OCI-LY3 (cell line): ENCODE data around the gene ADAMTS10.
"Not testable (repeated sequence)": the region's sequence is repeated elsewhere in the genome, so short reads cannot be mapped to it uniquely, and the experiment has no call there.

Source experiments
- H2AFZ ChIP-seq: fragments of 200-600, 300-600 bp; shearing (Covaris generic); 2 replicates; pipeline ENCODE4 v1.6.0; 2014; ENCODE audit warnings: antibody characterized with exemption, low read depth, low read length
- H3K27ac ChIP-seq: fragments of 200-600, 300-600 bp; sonication (generic); 2 replicates; pipeline ENCODE4 v1.5.1; 2014; ENCODE audit warnings: mild to moderate bottlenecking, low read length, moderate library complexity, mixed read lengths
- H3K27me3 ChIP-seq: fragments of 200-600, 300-600 bp; sonication (generic); 2 replicates; pipeline ENCODE4 v1.6.1; 2014; ENCODE audit warnings: low read depth, low read length, mixed read lengths
- H3K36me3 ChIP-seq: fragments of 200-600, 300-600 bp; sonication (generic); replicated peaks from 2 replicates; pipeline ENCODE3; 2014; ENCODE audit warnings: low read depth, low read length, mixed read lengths
- H3K4me1 ChIP-seq: fragments of 300-600, 200-600 bp; sonication (generic); 2 replicates; pipeline ENCODE4 v1.6.1; 2014; ENCODE audit warnings: low read length, mixed read lengths
- H3K4me2 ChIP-seq: fragments of 200-600, 300-600 bp; sonication (generic); 2 replicates; pipeline ENCODE4 v1.6.1; 2014; ENCODE audit warnings: low read length, mixed read lengths
- H3K4me3 ChIP-seq: fragments of 300-600, 200-600 bp; sonication (generic); 2 replicates; pipeline ENCODE4 v1.5.1; 2014; ENCODE audit warnings: antibody characterized with exemption, mild to moderate bottlenecking, low read length, moderate library complexity
- H3K79me2 ChIP-seq: fragments of 300-600, 200-600 bp; shearing (Covaris generic); 2 replicates; pipeline ENCODE4 v1.6.1; 2014; ENCODE audit warnings: mild to moderate bottlenecking, low read length, mixed read lengths
- H3K9ac ChIP-seq: fragments of 300-600, 200-600 bp; shearing (Covaris generic); 2 replicates; pipeline ENCODE4 v1.6.0; 2014; ENCODE audit warnings: mild to moderate bottlenecking, low read length, moderate library complexity
- H3K9me3 ChIP-seq: fragments of 200-600, 300-600 bp; shearing (Covaris generic); 2 replicates; pipeline ENCODE4 v1.6.1; 2014; ENCODE audit warnings: low read length, mixed read lengths; ENCODE audit not compliant: insufficient read depth
- H4K20me1 ChIP-seq: fragments of 200-600, 300-600 bp; sonication (generic); 2 replicates; pipeline ENCODE4 v1.6.1; 2016; ENCODE audit warnings: low read length, mixed read lengths; ENCODE audit not compliant: insufficient read depth
- EZH2phosphoT487 ChIP-seq: fragments of 200-600 bp; shearing (Covaris generic); IDR thresholded peaks from 2 replicates; pipeline ENCODE4 v1.6.1; 2018; ENCODE audit warnings: antibody characterized with exemption, mixed run types, low read depth
- TF ChIP-seq, protein P1 (sequence below): fragments of 200-600, 300-600 bp; sonication (generic); IDR thresholded peaks from 2 replicates; pipeline ENCODE4 v1.5.1; 2014; ENCODE audit warnings: antibody characterized with exemption, low read length, low read depth

ADAMTS10 gene

DNA sequence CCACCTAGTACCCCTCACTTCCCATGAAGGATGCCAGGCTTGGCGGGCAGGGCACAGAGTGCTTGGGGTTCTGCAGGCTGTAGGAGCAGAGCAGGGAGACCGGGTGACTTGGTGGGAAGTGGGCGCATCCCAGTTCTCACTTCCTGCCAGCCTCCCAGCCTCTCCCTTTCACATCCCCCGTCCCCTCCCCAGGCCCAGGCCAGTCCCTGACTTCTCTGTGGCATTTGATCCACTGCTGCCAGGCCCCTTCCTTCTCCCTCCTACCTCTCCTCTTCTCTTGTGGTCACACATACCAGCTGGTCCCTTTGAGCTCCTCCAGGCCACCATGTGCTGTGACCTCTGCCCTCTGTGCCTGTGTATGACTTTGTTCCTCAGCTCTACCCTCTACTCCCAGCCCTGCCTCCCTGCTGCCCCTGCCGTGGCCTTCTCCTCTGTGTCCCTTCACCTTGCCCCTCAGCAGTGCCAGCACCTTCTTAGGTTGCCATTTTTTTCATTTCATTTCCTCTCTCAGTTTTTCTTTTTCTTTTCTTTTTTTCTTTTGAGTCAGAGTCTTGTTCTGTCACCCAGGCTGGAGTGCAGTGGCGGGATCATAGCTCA lies 52.8 kb downstream of the ADAMTS10 start:
- Histone ChIP-seq H3K4me3 (no peak overlapping the region), H3K27me3 (no peaks in the 10 kb centered on the region), H2AFZ (no peak overlapping the region), H4K20me1 (no peaks in the 10 kb centered on the region), H3K9ac (no peak overlapping the region), H3K4me1 (peaks cover 4% of the 10 kb centered on the region; the same call in 1 of the 2 replicates), H3K9me3 (no peaks in the 10 kb centered on the region), H3K79me2 (no peaks in the 10 kb centered on the region), H3K27ac (no peak overlapping the region), H3K36me3 (no peaks in the 10 kb centered on the region), H3K4me2 (no peak overlapping the region)
- TF ChIP-seq, protein P1, sequence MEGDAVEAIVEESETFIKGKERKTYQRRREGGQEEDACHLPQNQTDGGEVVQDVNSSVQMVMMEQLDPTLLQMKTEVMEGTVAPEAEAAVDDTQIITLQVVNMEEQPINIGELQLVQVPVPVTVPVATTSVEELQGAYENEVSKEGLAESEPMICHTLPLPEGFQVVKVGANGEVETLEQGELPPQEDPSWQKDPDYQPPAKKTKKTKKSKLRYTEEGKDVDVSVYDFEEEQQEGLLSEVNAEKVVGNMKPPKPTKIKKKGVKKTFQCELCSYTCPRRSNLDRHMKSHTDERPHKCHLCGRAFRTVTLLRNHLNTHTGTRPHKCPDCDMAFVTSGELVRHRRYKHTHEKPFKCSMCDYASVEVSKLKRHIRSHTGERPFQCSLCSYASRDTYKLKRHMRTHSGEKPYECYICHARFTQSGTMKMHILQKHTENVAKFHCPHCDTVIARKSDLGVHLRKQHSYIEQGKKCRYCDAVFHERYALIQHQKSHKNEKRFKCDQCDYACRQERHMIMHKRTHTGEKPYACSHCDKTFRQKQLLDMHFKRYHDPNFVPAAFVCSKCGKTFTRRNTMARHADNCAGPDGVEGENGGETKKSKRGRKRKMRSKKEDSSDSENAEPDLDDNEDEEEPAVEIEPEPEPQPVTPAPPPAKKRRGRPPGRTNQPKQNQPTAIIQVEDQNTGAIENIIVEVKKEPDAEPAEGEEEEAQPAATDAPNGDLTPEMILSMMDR, result no peak
- TF ChIP-seq EZH2phosphoT487, result no peak

DNA sequence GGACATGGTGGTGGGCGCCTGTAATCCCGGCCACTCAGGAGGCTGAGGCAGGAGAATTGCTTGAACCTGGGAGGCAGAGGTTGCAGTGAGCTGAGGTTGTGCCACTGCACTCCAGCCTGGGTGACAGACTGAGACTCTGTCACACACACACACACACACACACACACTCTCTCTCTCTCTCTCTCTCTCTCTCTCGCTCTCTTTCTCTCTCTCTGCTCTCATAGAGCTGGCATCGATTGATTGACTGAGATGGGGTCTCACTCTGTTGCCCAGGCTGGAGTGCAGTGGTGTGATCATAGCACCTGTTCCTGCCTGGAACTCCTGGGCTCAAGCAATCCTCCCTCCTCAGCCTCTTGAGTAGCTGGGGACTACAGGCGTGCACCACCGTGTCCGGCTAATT lies 56.8 kb downstream of the ADAMTS10 start:
- not testable (repeated sequence) for H4K20me1 ChIP-seq, H3K36me3 ChIP-seq, H3K4me1 ChIP-seq, H3K79me2 ChIP-seq, H3K27ac ChIP-seq, H3K4me2 ChIP-seq, H3K9me3 ChIP-seq, H3K4me3 ChIP-seq, H3K9ac ChIP-seq, H2AFZ ChIP-seq, H3K27me3 ChIP-seq

DNA sequence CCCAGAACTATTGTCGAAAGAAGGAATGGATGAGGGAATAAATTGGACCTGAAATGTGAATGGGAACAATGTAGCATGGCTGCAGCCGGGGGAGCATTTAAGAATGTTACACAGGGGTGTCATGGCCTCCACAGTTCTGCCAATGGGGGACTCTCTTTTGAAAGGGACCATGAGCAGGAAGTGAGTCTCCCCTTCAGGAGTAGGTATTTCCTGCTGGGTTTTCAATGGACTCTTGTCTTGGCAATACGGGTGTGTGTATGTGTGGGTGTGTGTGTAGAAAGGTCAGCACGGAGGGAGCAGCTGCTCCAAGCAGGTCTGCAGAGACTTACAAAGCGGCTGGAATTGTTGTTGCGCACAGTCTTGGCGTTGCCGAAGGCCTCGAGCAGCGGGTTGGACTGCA lies 57.7 kb downstream of the ADAMTS10 start:
- no peak overlapping the region for H3K4me3 ChIP-seq
- H3K27me3 ChIP-seq, result no peaks in the 10 kb centered on the region
- H2AFZ ChIP-seq, result no peak overlapping the region; the same call in 1 of the 2 replicates
- no peaks in the 10 kb centered on the region for H4K20me1 ChIP-seq
- peaks cover 2% of the 10 kb centered on the region; the same call in 1 of the 2 replicates for H3K4me1 ChIP-seq
- no peaks in the 10 kb centered on the region for H3K36me3 ChIP-seq
- no peaks in the 10 kb centered on the region for H3K79me2 ChIP-seq
- no peak overlapping the region for H3K9ac ChIP-seq
- TF ChIP-seq EZH2phosphoT487, result no peak
- TF ChIP-seq, protein P1, result no peak
- H3K4me2 ChIP-seq, result no peak overlapping the region
- H3K27ac ChIP-seq, result no peak overlapping the region
- H3K9me3 ChIP-seq, result no peaks in the 10 kb centered on the region

DNA sequence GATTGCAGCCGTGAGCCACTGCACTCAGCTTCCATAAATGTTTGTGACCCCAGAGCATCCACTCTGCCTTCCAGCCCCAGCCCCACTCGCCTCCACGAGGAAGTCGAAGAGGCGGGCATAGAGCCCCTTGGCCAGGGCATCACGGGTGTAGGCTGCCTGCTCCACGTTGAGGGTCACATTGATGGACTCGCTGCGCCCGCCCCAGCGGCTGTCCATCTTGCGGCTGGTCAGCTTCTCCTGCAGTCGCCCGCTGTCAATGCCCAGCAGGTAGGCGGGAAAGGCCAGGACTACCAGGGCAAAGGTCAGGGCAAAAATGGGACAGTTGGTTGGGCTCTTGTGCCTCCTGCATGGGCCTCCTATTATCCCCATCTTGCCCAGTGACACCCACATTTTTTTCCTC lies 60.4 kb downstream of the ADAMTS10 start:
- H3K27me3 ChIP-seq, result no peaks in the 10 kb centered on the region
- H3K9me3 ChIP-seq, result no peaks in the 10 kb centered on the region
- H3K36me3 ChIP-seq, result no peaks in the 10 kb centered on the region
- no peaks in the 10 kb centered on the region for H3K79me2 ChIP-seq
- no peak overlapping the region for H3K4me2 ChIP-seq
- no peaks in the 10 kb centered on the region for H3K4me1 ChIP-seq
- no peak overlapping the region for H3K9ac ChIP-seq
- no peak overlapping the region for H3K27ac ChIP-seq
- no peaks in the 10 kb centered on the region for H4K20me1 ChIP-seq
- H2AFZ ChIP-seq, result no peak overlapping the region
- TF ChIP-seq EZH2phosphoT487, result no peak
- TF ChIP-seq, protein P1, result no peak
- no peak overlapping the region for H3K4me3 ChIP-seq
